PC-9 (cell line): ENCODE measurements around the gene MFSD8. TPM values are rescaled to one million over a fixed set of nuclear protein-coding genes. Genes with fewer than 3 reads are reported as not detected.
"Not testable (repeated sequence)": the region's sequence is repeated elsewhere in the genome, so short reads cannot be mapped to it uniquely, and the experiment has no call there.

Experiments
- BruUV-seq: library from RNA; stranded (reverse); fragments of 400-500 nt; replicated peaks from 2 replicates; lab custom pipeline; 2021; lab: Mats Ljungman, UMichigan
- CTCF ChIA-PET: fragments of 300-600 bp; sonication (Branson Sonifier 250); formaldehyde crosslinking; loops from one replicate; lab custom pipeline; 2022; ENCODE audit warnings: antibody characterized with exemption; lab: Charles Lee
- POLR2A ChIA-PET: fragments of 300-600 bp; sonication (Branson Sonifier 250); formaldehyde crosslinking; loops from one replicate; lab custom pipeline; 2022; ENCODE audit warnings: antibody characterized with exemption; ENCODE audit not compliant: unreplicated experiment; lab: Charles Lee
- DNase-seq, 2 experiments: peaks; one replicate each; pipeline versions ENCODE4 v3.0.0 to v3.0.0-alpha.2; 2015 to 2022; ENCODE audit warnings: mixed read lengths in 1 of 2
- H2AFZ ChIP-seq: fragments of 200-600 bp; sonication (generic); 2 replicates; pipeline ENCODE4 v1.8.1; 2017; ENCODE audit warnings: antibody characterized with exemption
- H3F3A ChIP-seq: fragments of 200-600 bp; sonication (generic); 2 replicates; pipeline ENCODE4 v1.8.1; 2017; ENCODE audit warnings: antibody characterized with exemption, mild to moderate bottlenecking, low read depth; ENCODE audit not compliant: insufficient read depth
- H3K27ac ChIP-seq: fragments of 200-600 bp; sonication (generic); 2 replicates; pipeline ENCODE4 v1.6.1; 2016; ENCODE audit warnings: mixed run types
- H3K27me3 ChIP-seq: fragments of 200-600 bp; sonication (generic); 2 replicates; pipeline ENCODE4 v1.6.1; 2016; ENCODE audit warnings: low read depth, mixed run types; ENCODE audit not compliant: insufficient read depth
- H3K36me3 ChIP-seq: fragments of 200-600 bp; sonication (generic); 2 replicates; pipeline ENCODE4 v1.6.1; 2016; ENCODE audit warnings: low read depth, mixed run types
- H3K4me1 ChIP-seq: fragments of 200-600 bp; sonication (generic); replicated peaks from 2 replicates; pipeline ENCODE4 v1.6.1; 2016; ENCODE audit warnings: mixed run types; ENCODE audit not compliant: insufficient read depth
- H3K4me2 ChIP-seq: fragments of 200-600 bp; sonication (generic); 2 replicates; pipeline ENCODE4 v1.6.1; 2017; ENCODE audit warnings: mixed run types
- H3K4me3 ChIP-seq: fragments of 200-600 bp; sonication (generic); 2 replicates; pipeline ENCODE4 v1.6.1; 2016; ENCODE audit warnings: mixed run types
- H3K79me2 ChIP-seq: fragments of 200-600 bp; sonication (generic); 2 replicates; pipeline ENCODE4 v1.6.1; 2017; ENCODE audit warnings: low read depth, mixed run types
- H3K9me2 ChIP-seq: fragments of 200-600 bp; sonication (generic); 2 replicates; pipeline ENCODE4 v1.8.1; 2017; ENCODE audit warnings: mild to moderate bottlenecking; ENCODE audit not compliant: insufficient read depth
- H3K9me3 ChIP-seq: fragments of 200-600 bp; sonication (generic); 2 replicates; pipeline ENCODE4 v1.8.1; 2016; ENCODE audit warnings: low read depth; ENCODE audit not compliant: insufficient read depth
- H4K20me1 ChIP-seq: fragments of 200-600 bp; sonication (generic); 2 replicates; pipeline ENCODE4 v1.8.1; 2017; ENCODE audit not compliant: insufficient read depth
- CTCF ChIP-seq: fragments of 200-600 bp; sonication (generic); conservative IDR thresholded peaks from 2 replicates; pipeline ENCODE4 v1.6.1; 2017; ENCODE audit warnings: mixed run types, antibody characterized with exemption, mild to moderate bottlenecking, moderate library complexity
- EZH2 ChIP-seq: fragments of 200-600 bp; sonication (generic); IDR thresholded peaks from 2 replicates; pipeline ENCODE4 v1.8.0; 2017; ENCODE audit warnings: antibody characterized with exemption, low read depth
- intact Hi-C: fragments of 100-400 bp; cut with micrococcal nuclease; formaldehyde crosslinking; loops from one replicate; pipeline ENCODE4 v1.10.0; 2022; ENCODE audit not compliant: unreplicated experiment
- total RNA-seq: library from RNA; stranded (reverse); gene quantifications from 2 replicates; pipeline ENCODE4 v1.2.3, GENCODE V29; 2021

The MFSD8 gene
- total RNA-seq, 1 experiment from 2014 or later: 21.4 TPM

- no peaks in the 10 kb centered on the region for H3K27me3 ChIP-seq
- no peak overlapping the region for H3K4me3 ChIP-seq
- intact Hi-C loops: no loop called here
- ChIA-PET POLR2A (no interaction called here), CTCF (no interaction called here)
- H4K20me1 ChIP-seq: no peaks in the 10 kb centered on the region
- TF ChIP-seq CTCF: no peak
- TF ChIP-seq EZH2: no peak
- BruUV-seq: no TSS peak
- DNase-seq: no peak
- no peak overlapping the region for H3K4me2 ChIP-seq
- H3K79me2 ChIP-seq: no peaks in the 10 kb centered on the region
- H3K36me3 ChIP-seq: no peaks in the 10 kb centered on the region; the same call in 1 of the 2 replicates
- no peak overlapping the region for H2AFZ ChIP-seq
- no peaks in the 10 kb centered on the region for H3K9me2 ChIP-seq
- no peaks in the 10 kb centered on the region for H3K4me1 ChIP-seq
- no peak overlapping the region for H3K27ac ChIP-seq
- H3F3A ChIP-seq: peaks cover 4% of the 10 kb centered on the region; the same call in 1 of the 2 replicates
- no peaks in the 10 kb centered on the region for H3K9me3 ChIP-seq
Observed at GRCh38 chr4:127975121-127975770, 10.3 kb upstream of the MFSD8 start.

DNA sequence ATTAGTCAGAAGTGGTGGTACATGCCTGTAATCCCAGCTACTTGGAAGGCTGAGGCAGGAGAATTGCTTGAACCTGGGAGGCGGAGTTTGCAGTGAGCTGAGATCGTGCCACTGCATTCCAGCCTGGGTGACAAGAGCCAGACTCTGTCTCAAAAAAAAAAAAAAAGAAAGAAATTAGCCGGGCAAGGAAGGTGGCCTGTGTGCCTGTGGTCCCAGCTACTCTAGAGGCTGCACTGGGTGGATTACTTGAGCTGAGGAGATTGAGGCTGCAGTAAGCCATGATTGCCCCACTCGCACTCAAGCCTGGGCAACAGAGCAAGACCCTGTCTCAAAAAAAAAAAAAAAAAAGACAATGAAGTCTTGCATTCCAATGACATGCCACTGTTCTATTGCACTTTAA is 6.0 kb upstream of the MFSD8 start:
- H3K4me3 ChIP-seq, H3K27ac ChIP-seq, H3K4me1 ChIP-seq, H3K9me2 ChIP-seq, intact Hi-C loops, H3F3A ChIP-seq, H3K9me3 ChIP-seq, H2AFZ ChIP-seq, H4K20me1 ChIP-seq, CTCF ChIA-PET, H3K27me3 ChIP-seq, BruUV-seq, DNase-seq, H3K4me2 ChIP-seq, H3K36me3 ChIP-seq: not testable (repeated sequence)
- POLR2A ChIA-PET: interaction anchor here (0.6 kb wide), 1 partner anchor 265 kb away, joined by 4 read pairs; no protein-coding TSS in a partner anchor
- H3K79me2 ChIP-seq: peaks cover 10% of the 10 kb centered on the region

DNA sequence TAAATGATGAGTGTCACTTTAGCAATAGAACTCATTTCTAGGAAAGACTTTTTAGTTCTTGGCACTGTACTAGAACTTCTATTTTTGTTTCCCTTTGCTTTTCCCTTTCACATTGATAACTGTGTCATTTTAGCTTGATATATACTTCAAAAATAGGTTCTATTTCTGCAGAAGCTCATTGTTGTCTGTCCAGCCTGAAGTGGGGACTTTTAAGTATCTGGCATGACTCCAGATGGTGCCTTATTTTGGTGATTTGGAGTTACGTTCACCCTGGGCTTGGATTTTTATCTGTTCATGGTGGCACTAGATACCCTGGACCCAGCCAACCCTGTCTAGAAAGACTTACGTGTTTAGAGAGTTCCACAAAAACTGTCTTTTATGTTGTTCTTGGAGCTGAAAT is 3.6 kb upstream of the MFSD8 start:
- ChIA-PET CTCF (no interaction called here), POLR2A (no interaction called here)
- Histone ChIP-seq H3K27me3 (no peaks in the 10 kb centered on the region), H3K27ac (no peak overlapping the region), H3K9me3 (no peaks in the 10 kb centered on the region), H3K4me2 (no peak overlapping the region), H3K79me2 (peaks cover 19% of the 10 kb centered on the region), H3K9me2 (no peaks in the 10 kb centered on the region), H2AFZ (no peak overlapping the region), H3K36me3 (no peaks in the 10 kb centered on the region), H3K4me1 (no peaks in the 10 kb centered on the region; the same call in 1 of the 2 replicates), H3K4me3 (no peak overlapping the region), H4K20me1 (no peaks in the 10 kb centered on the region), H3F3A (peaks cover 8% of the 10 kb centered on the region; the same call in 1 of the 2 replicates)
- no peak for TF ChIP-seq EZH2
- TF ChIP-seq CTCF: no peak
- BruUV-seq: no TSS peak
- intact Hi-C loops: loop anchor here (5.0 kb wide), 1 partner anchor 194 kb away; no protein-coding TSS in a partner anchor
- no peak for DNase-seq
